ENCODE data around the gene ZG16B.

Gene ZG16B

DNA sequence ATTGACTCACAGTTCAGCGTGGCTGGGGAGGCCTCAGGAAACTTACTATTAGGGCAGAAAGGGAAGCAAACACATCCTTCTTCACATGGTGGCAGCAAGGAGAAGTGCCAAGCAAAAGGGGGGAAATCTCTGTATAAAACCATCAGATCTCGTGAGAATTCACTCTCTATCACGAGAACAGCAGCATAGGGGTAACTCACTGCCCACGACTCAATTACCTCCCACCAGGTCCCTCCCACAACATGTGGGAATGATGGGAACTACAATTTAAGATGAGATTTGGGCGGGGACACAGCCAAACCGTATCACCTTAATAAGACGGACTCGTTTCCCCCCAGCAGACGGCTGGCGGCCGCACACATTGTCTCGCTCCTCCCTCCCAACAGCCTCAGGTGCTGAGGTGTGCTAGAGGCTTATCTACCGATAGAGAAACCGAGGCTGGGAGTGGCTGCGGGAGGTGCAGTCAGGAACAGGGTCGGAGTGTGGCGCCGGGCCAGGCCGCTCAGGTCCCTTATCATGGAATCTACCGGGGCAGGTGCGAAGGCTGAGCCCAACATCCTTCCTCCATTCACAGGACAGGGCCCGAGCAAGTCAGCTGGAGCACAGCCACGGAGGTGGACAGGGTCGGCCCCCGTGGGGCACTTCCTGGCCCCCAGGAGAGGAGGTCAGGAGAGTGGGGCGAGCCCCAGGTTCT is 4.9 kb upstream of the ZG16B start:
- DNase-seq (ENCODE audit: low spot score), result no peak

- no peak for DNase-seq (ENCODE audit: low spot score)
Measured at GRCh38 chr16:2825906-2826305, 4.2 kb upstream of the ZG16B start.

DNA sequence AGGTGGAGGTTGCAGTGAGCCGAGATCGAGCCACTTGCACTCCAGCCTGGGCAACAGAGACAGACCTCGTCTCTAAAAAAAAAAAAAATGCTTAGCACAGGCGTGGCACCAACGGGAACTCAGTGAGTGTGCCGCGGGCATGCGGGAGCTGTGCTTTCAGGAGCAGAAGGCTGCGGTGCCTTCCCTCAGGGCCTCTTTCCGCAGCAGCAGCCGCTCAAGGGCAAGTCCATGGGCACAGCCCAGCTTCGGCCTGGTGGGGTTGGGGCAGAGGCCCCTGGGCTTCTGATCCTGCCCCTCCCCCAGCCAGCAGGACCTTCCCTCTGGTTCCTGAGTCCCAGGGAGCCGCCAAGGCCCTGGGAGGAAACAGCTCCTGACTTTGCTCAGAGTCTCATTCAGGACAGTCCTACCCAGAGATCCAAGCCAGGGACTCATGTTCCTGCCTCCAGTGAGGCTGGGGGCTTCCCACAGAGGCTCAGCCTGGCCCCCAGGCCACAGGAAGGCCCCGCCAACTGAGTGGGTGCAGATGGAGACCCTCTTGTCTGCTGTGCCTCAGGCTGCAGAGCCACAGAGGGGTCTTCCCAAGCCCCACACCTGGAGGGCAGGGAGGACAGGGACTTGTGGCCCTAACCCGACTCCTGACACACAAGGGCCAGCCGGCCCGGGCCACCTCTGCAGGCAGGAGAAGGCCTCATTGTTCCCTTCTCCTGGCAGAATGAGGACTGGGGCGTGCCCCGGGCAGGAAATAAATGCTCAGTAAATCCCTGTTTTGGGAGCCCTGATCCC is 3.3 kb upstream of the ZG16B start:
- no peak for DNase-seq (ENCODE audit: low spot score)

DNA sequence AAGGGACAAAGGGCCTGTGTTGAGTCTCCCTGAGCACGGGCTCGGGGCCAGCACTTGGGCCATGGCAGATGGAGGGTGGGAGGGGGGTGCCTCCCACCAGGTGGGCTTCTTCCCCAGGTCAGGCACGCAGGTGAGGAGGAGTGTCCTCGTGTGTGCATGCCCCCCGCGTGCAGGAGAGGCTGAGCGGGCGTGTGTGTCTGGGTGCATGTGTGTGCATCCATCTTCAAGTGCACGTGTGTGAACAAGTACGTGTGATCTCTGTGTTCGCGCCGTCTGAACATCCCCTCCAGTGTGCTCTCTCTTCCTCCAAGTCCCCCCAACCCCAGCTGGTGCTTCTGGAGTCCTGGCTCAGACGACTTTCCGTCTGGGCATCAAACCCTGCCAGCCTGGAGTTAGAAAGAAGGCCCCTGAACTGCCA is 2.7 kb upstream of the ZG16B start:
- DNase-seq (ENCODE audit: low spot score), result no peak

- no peak for DNase-seq (ENCODE audit: low spot score)
Measured at GRCh38 chr16:2827831-2828520, 2.1 kb upstream of the ZG16B start.

- no peak for DNase-seq (ENCODE audit: low spot score)
Measured at GRCh38 chr16:2828521-2828840, 1.6 kb upstream of the ZG16B start.

GRCh38 chr16:2828876-2829430 is 1.1 kb upstream of the ZG16B start:
- DNase-seq (ENCODE audit: low spot score), result no peak

DNA sequence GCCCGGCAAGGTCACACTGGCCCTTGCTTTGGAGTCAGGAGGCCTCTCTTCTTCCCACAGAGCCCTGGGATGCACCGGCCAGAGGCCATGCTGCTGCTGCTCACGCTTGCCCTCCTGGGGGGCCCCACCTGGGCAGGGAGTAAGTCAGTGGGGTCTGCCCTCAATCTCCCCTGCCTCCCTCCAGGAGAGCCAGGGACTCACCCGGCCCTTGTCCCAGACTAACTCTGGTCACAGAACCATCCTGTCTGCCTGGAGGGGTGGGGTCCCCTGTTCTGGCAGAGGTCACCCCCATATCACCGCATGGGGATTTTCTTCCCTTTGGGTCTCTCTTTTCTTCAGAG is 222 bp downstream of the ZG16B start:
- no peak for DNase-seq (ENCODE audit: low spot score)

DNA sequence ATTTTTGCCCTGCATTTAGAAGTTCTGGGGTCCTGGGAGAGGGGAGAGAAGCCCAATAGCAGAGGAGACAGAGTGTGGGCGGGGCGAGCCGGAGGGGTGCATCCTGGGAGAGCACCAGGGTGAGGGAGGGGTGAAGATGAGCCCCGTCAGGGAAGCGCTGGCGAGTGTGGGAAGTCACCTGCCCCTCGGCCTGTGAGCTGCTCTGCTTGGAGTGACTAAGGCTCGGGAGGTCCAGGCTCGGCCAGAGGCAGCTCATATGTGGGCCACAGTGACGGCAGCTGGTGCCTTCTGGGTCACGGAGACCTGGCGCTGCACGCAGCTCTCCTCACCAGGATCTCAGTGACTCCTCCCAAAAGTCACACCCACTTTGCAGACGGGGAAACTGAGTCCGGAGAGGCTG is 1.1 kb downstream of the ZG16B start:
- DNase-seq (ENCODE audit: low spot score), result no peak

- no peak for DNase-seq (ENCODE audit: low spot score)
Measured at GRCh38 chr16:2833776-2834175, 3.7 kb downstream of the ZG16B start.

DNA sequence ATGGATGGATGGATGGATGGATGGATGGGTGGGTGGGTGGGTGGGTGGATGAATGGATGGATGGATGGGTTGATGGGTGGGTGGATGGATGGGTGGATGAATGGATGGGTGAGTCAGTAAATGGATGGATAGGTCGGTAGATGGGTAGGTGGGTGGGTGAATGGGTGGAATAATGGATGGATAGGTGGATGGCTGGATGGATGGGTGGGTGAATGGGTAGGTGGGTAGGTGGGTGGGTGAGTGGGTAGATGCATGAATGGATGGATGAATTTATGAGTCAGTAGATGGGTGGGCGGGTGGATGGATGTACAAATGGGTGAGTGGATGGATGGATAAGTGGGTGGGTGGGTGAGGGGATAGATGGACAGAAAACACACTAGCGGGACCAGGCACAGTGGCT is 4.9 kb downstream of the ZG16B start:
- no peak for DNase-seq (ENCODE audit: low spot score)

DNA sequence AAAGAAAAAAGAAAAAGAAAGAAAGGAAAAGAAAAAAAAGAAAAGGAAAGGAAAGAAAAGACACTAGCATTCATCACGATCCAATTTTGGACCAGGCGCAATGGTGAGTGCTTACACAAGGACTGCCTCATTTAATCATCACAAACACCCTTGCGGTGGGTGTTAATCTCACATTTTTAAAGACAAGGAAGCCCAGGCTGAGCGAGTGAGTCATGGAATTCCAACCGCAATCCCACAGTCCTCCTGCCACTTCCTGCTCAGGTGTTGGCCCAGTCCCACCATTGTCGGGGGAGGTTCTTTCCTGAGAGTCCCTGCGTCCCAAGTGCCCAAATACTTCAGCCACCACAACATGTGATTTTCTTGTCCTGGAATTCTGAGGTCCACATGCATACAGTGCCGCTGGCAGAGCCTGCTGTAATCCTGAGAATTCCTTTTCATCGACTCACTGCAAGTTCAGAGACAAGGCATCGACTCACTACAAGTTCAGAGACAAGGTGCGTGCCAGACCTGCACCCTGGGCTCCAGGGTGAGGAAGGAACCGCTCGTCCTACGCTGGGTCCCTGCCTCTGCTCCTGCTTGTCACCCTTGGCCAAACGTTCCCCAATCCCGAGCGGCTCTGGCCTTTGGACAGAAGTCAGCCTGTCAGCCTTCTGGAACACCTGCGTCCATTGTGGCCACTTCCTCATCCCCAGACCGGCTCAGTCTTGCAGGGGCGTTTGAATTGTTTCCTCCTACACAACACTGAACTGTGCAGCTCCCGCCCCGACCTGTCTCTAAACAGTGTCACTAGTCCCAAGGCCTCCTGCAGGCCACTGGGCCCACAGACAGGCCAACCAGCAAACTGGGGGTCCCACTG is 5.8 kb downstream of the ZG16B start:
- DNase-seq (ENCODE audit: low spot score), result no peak

DNA sequence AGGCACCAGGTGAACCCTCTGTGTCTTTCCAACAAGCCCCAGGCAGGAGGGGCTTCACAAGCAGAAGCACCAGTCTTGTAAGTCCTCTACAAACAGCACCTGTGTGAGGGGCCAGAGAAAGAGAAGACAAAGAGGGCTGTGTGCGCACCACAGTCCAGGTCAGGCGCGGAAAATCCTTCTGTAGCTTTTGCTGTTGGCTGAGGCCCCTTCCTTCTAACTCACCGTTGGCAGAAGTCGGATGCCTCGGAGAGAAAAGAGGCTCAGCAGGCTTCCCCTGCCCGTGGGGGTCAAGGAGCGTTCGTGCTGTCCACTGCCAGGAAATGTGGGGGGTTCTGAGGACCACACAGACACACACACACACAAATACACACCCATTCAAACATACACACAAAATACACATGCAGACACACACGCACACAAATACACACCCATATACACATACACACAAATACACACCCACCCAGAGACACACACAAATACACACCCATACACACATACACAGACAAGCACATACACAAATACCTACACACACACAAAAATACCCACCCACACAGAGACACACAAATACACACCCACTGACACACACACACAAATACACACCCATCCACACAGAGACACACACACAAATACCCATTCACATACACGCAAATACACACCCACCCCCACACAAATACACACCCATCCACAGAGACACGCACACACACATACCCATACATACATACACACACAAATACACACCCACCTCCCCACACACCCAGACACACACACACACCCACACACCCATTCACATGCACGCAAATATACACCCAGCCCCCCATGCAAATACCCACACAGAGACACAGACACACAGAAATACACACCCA is 6.8 kb downstream of the ZG16B start:
- DNase-seq (ENCODE audit: low spot score), result no peak

DNA sequence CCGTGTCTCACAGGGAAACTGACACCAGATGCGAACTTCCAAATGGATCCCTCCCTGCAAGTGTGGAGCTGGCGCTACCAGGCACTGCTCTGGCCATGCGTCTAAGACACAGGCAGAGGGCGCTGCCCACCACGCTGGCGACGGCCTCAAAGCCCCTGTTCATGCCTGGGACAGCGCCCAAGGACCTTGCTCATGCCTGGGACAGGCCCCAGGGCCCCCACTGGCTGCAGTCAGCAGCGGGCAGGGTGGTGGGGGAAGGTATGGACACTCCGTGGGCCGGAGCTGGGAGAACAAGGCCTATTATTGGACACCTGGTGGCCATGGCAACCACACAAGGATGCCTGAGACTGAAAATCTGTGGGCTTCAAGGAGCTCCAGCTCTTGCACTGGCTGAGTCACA is 8.8 kb downstream of the ZG16B start:
- peak; percentile 64 for DNase-seq (ENCODE audit: low spot score)

GRCh38 chr16:2839650-2840450 is 9.7 kb downstream of the ZG16B start:
- no peak for DNase-seq (ENCODE audit: low spot score)

GRCh38 chr16:2840914-2841313 is 10.8 kb downstream of the ZG16B start:
- no peak for DNase-seq (ENCODE audit: low spot score)

DNA sequence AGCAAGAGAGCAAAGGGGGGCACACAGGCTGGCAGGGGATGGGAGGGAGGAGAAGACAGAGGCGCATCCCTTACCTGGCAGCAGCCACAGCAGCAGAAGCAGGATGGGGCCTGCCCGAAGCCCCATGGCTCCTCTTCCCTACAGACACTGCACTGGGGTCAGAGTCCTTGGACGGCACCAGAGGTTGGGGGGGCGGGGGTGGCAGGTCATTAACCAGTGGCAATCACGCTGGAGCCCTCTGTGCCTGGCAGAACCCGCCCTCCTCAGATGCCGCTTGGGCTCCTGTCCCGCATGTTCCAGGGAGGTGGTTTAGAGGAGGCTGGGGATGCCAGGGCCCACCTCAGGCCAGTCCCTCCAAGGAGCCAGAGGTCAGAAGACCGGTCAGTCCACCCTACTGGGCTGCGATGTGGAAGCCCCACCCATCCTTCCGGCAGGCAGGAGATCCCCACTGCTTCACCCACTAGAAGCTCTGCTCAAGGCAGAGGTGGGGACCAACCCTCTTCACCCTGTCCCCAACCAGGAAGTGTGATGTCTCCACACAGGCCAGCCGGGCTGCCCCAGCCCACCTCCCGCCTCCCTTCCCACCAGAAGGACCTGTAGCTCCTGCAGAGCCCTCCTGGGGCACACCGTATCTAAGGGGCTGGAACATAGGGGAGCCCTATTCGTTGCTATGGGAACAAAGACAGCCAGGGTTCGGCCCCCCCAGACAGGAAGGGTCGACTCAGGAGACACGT is 11.7 kb downstream of the ZG16B start:
- no peak for DNase-seq (ENCODE audit: low spot score)

DNA sequence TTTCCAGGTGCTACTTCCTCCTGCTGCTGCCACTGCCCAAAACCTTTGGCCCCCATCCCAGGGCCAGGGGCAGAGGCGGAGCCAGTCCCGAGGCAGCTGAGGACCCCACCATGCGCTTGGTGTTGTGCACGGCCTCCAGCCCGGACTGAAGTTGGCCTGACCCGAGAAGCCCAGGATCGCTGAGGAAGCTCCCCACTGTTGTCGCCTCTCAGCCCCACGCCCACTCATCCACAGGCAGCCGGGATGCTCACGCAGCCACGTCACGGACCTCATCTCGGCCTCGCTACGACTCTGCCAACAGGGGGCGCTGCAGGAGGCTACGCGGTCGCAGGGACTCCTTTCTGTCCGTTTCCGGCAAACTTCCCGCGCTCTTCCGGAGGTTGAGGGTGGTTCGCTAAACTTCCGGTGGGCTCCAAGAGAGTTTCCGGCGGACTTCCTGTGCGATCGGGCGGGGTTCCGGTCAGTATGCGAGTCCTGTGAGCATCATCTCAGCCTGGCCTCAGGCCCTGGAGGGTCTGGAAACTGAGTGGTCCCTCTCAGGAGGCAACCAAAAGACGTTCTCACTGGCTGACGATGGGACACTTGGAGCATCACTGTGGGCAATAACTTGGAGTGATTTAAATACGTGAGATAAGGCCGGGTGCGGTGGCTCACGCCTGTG is 12.4 kb downstream of the ZG16B start:
- no peak for DNase-seq (ENCODE audit: low spot score)

- DNase-seq (ENCODE audit: low spot score), result no peak
Measured at GRCh38 chr16:2843526-2843925, 13.4 kb downstream of the ZG16B start.
